ENCODE data around the gene ZNF41. TPM values are rescaled to one million over a fixed set of nuclear protein-coding genes. Genes with fewer than 3 reads are reported as not detected.

ZNF41 gene
- total and polyA plus RNA-seq, 2 experiments from 2014 or later: 2.0 to 6.3 TPM

- no peaks in the 10 kb centered on the region for H3F3A ChIP-seq (replicated peaks; ENCODE audit: low read depth)
- no peaks in the 10 kb centered on the region for H3K27me3 ChIP-seq (ENCODE audit: insufficient read depth)
- ATAC-seq (no peak), DNase-seq (ENCODE audit: low spot score) (no peak)
- no peaks in the 10 kb centered on the region for H3K9me2 ChIP-seq (ENCODE audit: insufficient read depth)
- TF ChIP-seq, protein P1, sequence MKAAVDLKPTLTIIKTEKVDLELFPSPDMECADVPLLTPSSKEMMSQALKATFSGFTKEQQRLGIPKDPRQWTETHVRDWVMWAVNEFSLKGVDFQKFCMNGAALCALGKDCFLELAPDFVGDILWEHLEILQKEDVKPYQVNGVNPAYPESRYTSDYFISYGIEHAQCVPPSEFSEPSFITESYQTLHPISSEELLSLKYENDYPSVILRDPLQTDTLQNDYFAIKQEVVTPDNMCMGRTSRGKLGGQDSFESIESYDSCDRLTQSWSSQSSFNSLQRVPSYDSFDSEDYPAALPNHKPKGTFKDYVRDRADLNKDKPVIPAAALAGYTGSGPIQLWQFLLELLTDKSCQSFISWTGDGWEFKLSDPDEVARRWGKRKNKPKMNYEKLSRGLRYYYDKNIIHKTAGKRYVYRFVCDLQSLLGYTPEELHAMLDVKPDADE (IDR thresholded peaks at IDR 0.05): no peak
- TF ChIP-seq STAT1 (IDR thresholded peaks at IDR 0.05; ENCODE audit: unreplicated experiment): no peak
- no peak for TF ChIP-seq ZNF462 (CRISPR knock-in tag; IDR thresholded peaks at IDR 0.05)
- no peak for TF ChIP-seq ZNF331 (CRISPR knock-in tag; IDR thresholded peaks at IDR 0.05; ENCODE audit: low read depth)
- TF ChIP-seq, protein P2, sequence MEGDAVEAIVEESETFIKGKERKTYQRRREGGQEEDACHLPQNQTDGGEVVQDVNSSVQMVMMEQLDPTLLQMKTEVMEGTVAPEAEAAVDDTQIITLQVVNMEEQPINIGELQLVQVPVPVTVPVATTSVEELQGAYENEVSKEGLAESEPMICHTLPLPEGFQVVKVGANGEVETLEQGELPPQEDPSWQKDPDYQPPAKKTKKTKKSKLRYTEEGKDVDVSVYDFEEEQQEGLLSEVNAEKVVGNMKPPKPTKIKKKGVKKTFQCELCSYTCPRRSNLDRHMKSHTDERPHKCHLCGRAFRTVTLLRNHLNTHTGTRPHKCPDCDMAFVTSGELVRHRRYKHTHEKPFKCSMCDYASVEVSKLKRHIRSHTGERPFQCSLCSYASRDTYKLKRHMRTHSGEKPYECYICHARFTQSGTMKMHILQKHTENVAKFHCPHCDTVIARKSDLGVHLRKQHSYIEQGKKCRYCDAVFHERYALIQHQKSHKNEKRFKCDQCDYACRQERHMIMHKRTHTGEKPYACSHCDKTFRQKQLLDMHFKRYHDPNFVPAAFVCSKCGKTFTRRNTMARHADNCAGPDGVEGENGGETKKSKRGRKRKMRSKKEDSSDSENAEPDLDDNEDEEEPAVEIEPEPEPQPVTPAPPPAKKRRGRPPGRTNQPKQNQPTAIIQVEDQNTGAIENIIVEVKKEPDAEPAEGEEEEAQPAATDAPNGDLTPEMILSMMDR (conservative IDR thresholded peaks at IDR 0.05; ENCODE audit: low read depth in 2 of 2): no peak
- no peak for TF ChIP-seq POLR2AphosphoS5 (IDR thresholded peaks at IDR 0.05; ENCODE audit: low read depth)
- TF ChIP-seq, protein P3, sequence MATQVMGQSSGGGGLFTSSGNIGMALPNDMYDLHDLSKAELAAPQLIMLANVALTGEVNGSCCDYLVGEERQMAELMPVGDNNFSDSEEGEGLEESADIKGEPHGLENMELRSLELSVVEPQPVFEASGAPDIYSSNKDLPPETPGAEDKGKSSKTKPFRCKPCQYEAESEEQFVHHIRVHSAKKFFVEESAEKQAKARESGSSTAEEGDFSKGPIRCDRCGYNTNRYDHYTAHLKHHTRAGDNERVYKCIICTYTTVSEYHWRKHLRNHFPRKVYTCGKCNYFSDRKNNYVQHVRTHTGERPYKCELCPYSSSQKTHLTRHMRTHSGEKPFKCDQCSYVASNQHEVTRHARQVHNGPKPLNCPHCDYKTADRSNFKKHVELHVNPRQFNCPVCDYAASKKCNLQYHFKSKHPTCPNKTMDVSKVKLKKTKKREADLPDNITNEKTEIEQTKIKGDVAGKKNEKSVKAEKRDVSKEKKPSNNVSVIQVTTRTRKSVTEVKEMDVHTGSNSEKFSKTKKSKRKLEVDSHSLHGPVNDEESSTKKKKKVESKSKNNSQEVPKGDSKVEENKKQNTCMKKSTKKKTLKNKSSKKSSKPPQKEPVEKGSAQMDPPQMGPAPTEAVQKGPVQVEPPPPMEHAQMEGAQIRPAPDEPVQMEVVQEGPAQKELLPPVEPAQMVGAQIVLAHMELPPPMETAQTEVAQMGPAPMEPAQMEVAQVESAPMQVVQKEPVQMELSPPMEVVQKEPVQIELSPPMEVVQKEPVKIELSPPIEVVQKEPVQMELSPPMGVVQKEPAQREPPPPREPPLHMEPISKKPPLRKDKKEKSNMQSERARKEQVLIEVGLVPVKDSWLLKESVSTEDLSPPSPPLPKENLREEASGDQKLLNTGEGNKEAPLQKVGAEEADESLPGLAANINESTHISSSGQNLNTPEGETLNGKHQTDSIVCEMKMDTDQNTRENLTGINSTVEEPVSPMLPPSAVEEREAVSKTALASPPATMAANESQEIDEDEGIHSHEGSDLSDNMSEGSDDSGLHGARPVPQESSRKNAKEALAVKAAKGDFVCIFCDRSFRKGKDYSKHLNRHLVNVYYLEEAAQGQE (IDR thresholded peaks at IDR 0.05; ENCODE audit: unreplicated experiment): no peak
- no peak for TF ChIP-seq EZH2phosphoT487 (IDR thresholded peaks at IDR 0.05; ENCODE audit: unreplicated experiment)
- H3K27ac ChIP-seq (ENCODE audit: low read depth): no peak overlapping the region
- peaks cover 4% of the 10 kb centered on the region for H3K36me3 ChIP-seq (ENCODE audit: insufficient read depth)
- H3K27ac Mint-ChIP-seq: no peak overlapping the region
- H2AFZ ChIP-seq: no peak overlapping the region
- no peaks in the 10 kb centered on the region for H4K20me1 ChIP-seq (replicated peaks; ENCODE audit: insufficient read depth)
- no peaks in the 10 kb centered on the region for H3K79me2 ChIP-seq (replicated peaks; ENCODE audit: insufficient read depth)
- no peaks in the 10 kb centered on the region for H3K4me1 Mint-ChIP-seq
- no peak overlapping the region for H3K4me3 ChIP-seq
- no peaks in the 10 kb centered on the region for H3K4me1 ChIP-seq (ENCODE audit: insufficient read depth)
- no peak overlapping the region for H3K4me3 Mint-ChIP-seq
- H3K27me3 Mint-ChIP-seq (ENCODE audit: insufficient read depth, low read depth, poor library complexity): no peaks in the 10 kb centered on the region
- H3K4me2 ChIP-seq: no peak overlapping the region
- peaks cover 43% of the 10 kb centered on the region for H3K9me3 Mint-ChIP-seq
- peaks cover 69% of the 10 kb centered on the region for H3K36me3 Mint-ChIP-seq (ENCODE audit: low read depth)
Observed at GRCh38 chrX:47447607-47448006, 35.4 kb downstream of the ZNF41 start.

Measured in GM23338 (cell line).